Middle frontal gyrus (tissue), 1 donor: ENCODE results near the gene BNC1.
"Not testable (repeated sequence)": the region's sequence is repeated elsewhere in the genome, so short reads cannot be mapped to it uniquely, and the experiment has no call there.

Experiments
- DNase-seq: peaks from one replicate; pipeline ENCODE4 v3.0.0-alpha.2; 2015; ENCODE audit warnings: low spot score; ENCODE audit errors: extremely low spot score

Gene BNC1

GRCh38 chr15:83249030-83249343, 35.5 kb downstream of the BNC1 start:
- no peak for DNase-seq

DNA sequence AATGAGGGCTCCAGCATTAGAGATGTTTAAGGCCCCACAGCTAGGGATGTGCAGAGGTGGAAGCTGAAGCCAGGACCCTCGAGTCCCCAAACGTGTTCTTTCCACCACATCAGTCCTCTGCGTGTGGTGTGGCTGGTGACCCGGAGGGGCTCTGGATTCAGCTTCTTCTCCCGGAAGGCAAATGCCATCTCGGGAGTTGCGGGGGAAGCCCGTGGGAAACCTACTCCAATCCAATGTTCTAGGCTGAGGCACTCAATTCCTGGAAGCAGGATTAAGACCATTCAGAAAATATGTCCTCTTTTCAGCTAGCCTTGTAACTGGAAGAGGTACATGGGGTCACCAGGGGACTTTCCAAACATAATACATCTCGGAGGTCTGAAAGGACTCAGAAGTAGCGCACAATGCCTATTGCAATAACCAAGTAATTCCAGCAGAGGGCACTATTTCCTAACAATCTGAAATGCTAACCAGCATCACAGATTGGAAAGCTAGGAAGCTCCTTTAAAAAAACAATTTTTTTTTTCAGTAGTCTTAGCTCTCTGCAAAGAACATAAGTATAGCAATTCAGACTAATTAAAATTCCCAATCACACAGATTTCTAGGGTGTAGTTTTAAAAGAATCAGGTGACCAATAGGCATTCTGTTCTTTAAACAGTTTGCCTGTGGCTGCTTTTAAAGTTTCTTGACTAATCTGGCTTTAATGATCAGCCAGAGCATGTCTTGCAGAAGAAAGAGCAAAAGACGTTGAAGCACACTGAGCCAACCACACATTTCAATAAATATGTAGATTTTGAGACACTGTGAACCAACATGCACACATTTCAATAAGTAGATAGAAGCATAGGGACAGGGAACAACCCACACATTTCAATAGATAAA, 36.1 kb downstream of the BNC1 start:
- DNase-seq, result peak; percentile 85

DNA sequence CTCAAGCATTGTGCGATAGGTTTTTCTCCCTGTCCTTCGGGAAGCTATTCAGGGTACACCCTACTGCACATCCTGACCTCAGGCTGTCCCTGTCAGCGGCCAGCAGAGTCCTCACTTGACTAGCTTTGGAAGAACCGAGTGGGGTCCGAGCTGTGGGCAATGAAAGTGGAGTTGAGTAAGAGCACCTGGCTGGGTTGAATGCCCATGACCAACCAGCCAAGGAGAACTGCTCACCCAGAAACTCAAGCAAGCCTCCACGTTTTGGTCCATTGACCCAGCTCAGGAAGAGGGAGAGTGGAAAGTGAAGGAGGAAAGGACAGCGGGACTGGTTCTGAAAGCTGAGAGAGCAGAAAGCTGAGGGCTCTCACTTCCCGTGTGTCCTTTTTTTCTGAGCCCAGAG, 40.8 kb downstream of the BNC1 start:
- DNase-seq, result no peak

- DNase-seq, result no peak
Measured at GRCh38 chr15:83230242-83230641, 54.2 kb downstream of the BNC1 start.

GRCh38 chr15:83225449-83225848, 59.0 kb downstream of the BNC1 start:
- DNase-seq, result no peak

DNA sequence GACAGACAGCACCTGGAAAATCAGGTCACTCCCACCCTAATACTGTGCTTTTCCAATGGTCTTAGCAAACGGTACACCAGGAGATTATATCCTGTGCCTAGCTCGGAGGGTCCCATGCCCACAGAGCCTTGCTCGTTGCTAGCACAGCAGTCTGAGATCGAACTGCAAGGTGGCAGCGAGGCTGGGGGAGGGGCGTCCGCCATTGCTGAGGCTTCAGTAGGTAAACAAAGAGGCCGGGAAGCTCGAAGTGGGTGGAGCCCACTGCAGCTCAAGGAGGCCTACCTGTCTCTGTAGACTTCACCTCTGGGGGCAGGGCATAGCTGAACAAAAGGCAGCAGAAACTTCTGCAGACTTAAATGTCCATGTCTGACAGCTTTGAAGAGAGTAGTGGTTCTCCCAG, 62.7 kb downstream of the BNC1 start:
- not testable (repeated sequence) for DNase-seq

- no peak for DNase-seq
Measured at GRCh38 chr15:83219026-83219425, 65.4 kb downstream of the BNC1 start.

DNA sequence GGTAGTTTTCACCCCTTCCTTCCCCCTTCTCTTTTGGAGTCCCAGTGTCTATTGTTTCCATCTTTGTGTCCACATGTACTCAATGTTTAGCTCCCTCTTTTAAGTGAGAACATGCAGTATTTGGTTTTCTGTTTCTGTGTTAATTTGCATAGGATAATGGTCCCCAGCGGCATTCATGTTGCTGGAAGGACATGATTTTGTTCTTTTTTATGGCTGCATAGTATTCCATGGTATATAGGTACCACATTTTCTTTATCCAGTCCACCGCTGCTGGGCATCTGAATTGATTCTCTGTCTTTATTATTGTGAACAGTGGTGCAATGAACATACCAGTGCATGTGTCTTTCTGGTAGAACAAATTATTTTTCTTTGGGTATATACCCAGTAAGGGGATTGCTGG, 69.2 kb downstream of the BNC1 start:
- no peak for DNase-seq

DNA sequence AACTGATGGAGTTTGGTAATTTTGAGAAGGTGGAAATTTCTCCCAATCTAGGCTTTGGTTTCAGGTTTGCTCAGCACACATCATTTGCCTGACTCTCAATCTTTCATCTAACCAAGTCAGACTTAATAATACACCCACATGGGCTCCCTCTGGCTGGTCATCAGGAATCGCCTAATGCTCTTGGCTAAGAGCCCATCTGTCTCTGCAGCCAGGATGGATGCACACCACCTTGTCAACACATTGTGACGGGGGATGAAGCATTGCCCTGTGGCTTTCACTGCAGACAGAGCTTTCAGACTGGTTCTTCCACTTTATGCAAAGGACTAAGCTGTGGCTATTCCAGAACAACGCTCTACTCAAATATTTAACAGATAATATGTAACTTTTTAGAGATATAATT, 73.8 kb downstream of the BNC1 start:
- no peak for DNase-seq

DNA sequence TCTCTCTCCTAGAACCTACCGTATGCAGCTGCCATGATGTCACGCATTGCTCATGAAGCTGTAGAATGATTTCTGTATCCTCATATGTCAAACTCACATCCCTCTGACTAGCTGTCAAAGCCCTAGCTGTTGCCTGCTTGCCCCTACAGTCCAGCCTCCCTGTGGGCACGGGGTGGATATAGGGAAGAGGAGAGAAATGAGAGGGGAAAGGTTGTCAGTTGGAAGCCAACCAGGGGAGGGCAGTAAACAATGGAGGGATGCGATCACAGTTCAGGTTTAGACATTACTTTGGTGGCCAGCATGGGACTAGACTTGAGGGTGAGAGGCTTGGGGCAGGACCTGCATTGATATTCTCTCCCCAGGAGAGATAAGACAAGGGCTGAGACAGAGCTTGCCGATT, 75.1 kb downstream of the BNC1 start:
- DNase-seq, result no peak

GRCh38 chr15:83208367-83208661, 76.2 kb downstream of the BNC1 start:
- DNase-seq, result no peak

GRCh38 chr15:83207660-83208366, 76.7 kb downstream of the BNC1 start, which contains the start of gene HDGFL3:
Gene HDGFL3, minus strand, starts transcription at chr15:83207823. Its CDS starts 409 bp downstream, at chr15:83207414.
- DNase-seq, result peak; percentile 14

DNA sequence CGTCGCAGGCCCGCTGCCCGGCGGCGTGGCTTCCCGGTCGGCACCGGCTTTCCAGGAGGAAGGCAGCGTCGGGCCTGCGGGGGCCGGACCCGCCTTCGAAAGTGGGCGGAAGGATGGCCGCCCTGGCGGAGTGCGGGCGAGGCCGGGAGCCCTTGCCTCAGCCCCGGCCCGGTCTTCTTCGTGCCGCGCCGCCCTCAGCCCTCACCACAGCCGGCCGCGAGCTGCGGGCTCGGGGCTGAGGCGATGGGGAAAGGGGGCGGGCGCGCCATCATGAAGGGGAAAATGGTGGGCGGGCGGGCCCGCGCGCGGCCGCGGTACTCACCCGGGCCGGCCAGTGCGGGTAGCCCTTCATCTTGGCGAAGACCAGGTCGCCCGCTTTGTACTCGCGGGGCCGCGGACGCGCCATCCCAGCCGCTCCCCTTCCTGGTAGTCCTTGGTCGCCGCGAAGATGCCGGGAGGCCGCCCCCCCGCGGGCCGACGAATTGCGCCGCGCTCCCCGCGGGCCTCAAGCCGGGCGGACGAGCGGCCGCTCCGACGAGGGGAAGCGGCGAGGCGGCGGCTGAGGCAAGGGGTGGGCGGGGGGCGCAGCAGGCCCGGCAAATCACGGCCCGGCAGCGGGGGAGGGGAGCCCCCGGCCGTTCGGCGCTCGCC, 77.3 kb downstream of the BNC1 start:
- DNase-seq, result no peak

- DNase-seq, result no peak
Measured at GRCh38 chr15:83206526-83207008, 77.9 kb downstream of the BNC1 start.
